Right lobe of liver (tissue), 4 donors: ENCODE results near the gene CBLC.

Experiments
- POLR2A ChIP-seq: fragments of 450-650 bp; IDR thresholded peaks from one replicate; pipeline ENCODE4 v1.6.1; 2017; ENCODE audit warnings: antibody characterized with exemption, mild to moderate bottlenecking
- TF ChIP-seq, protein P1 (sequence below), 4 donors: fragments of 200-600 bp in 3 of 4; fragments of 450-650 bp in 1 of 4; IDR thresholded peaks; one replicate each; pipeline versions ENCODE4 v1.5.1 to v1.8.0; 2016 to 2022; ENCODE audit warnings: antibody characterized with exemption in 4 of 4, mild to moderate bottlenecking in 2 of 4
- donor health status: DM: no; HTN: no; CAD: no.
- donor health status: DM: no; HTN: no; CAD: no.
- donor health status: DM: no; HTN: yes; CAD: no.

DNA sequence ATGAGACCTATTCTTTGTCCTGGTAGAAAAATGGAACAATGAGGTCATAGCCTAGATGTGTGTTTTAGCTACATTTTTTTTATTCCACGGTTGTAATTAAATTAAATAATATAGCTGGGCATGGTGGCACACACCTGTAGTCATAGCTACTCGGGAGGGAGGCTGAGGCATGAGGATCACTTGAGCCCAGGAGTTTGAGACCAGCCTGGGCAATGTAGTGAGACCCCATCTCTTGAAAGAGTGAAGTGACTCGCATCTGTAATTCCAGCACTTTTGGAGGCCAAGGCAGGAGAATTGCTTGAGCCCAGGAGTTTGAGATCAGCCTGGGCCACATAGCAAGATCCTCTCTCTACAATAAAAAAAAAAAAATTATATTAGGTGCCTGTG, 11.7 kb upstream of the CBLC start:
- no peak for TF ChIP-seq POLR2A
- TF ChIP-seq, protein P1, sequence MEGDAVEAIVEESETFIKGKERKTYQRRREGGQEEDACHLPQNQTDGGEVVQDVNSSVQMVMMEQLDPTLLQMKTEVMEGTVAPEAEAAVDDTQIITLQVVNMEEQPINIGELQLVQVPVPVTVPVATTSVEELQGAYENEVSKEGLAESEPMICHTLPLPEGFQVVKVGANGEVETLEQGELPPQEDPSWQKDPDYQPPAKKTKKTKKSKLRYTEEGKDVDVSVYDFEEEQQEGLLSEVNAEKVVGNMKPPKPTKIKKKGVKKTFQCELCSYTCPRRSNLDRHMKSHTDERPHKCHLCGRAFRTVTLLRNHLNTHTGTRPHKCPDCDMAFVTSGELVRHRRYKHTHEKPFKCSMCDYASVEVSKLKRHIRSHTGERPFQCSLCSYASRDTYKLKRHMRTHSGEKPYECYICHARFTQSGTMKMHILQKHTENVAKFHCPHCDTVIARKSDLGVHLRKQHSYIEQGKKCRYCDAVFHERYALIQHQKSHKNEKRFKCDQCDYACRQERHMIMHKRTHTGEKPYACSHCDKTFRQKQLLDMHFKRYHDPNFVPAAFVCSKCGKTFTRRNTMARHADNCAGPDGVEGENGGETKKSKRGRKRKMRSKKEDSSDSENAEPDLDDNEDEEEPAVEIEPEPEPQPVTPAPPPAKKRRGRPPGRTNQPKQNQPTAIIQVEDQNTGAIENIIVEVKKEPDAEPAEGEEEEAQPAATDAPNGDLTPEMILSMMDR (IDR thresholded peaks at IDR 0.05) = no peak
